GM12892 (cell line): ENCODE results near the gene CLDN14.

Source experiments
- POLR2A ChIP-seq: IDR thresholded peaks from 2 replicates; pipeline ENCODE4 v1.6.1; 2011; ENCODE audit warnings: low read depth, low read length, control low read depth
- POLR2AphosphoS5 ChIP-seq: IDR thresholded peaks from 2 replicates; pipeline ENCODE4 v1.6.1; 2011; ENCODE audit warnings: low read depth, low read length, control low read depth
- TAF1 ChIP-seq: IDR thresholded peaks from 2 replicates; pipeline ENCODE4 v1.6.1; 2011; ENCODE audit warnings: low read depth, mild to moderate bottlenecking, control low read depth, low read length, borderline replicate concordance

DNA sequence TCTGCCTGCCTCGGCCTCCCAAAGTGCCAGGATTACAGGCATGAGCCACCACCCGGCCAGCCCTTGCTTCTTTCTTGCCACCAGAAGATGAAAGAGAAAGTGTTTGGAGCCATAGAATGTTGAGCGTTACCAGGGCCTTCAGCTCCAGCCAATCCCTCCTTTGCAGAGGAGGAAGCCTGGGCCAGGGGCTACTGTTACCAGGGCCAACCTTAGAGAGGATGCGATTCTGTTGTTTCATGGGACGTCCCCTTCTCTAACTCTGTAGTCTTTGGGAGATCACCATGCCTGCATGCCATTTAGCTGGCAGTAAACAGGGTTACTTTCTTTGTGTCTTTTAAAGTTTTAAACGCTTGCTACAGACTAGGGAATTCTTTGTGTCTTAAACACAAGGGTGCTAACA is 45.8 kb downstream of the CLDN14 start:
- TF ChIP-seq POLR2AphosphoS5: no peak
- no peak for TF ChIP-seq POLR2A
- TF ChIP-seq TAF1: no peak
